ENCODE results near the gene IFNL1.
"Not testable (repeated sequence)": the region's sequence is repeated elsewhere in the genome, so short reads cannot be mapped to it uniquely, and the experiment has no call there.

IFNL1 gene

DNA sequence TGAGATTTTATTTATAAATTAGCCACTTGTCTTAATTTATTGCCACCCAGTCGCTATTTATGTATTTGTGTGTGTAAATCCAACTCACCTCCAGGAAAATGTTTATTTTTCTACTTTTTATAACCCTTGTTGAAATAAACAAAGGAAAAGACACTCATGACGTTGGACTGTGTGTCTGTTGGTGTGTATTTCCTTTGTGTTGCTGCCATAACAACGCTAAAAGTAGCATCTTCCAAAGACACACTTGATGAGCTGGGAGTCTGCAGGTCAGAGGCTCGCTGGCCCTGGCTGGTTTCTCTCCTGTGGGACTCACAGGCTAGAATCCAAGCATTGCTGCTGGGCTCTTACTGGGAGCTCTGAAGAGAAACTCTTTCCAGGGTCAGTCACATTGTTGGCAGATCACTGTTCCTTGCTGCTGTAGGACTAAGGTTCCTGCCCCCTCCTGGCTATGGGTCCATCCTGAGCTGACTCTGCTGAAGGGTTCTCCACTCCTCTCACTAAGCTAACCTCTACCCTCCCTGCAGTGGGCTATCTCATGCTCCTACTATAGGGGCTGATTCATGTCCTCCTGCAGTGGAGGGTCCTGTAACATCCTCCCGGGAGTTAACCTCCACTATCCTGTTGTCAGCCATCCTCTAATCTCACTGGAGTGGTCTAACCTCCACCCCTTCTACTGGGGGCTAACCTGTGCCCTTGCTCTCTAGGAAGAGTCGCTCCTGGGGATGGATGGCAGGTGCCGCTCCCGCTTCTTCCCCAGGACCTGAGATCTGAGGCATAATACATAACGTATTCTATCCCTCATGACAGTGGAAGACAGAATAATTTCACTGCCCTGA, 26.0 kb upstream of the IFNL1 start:
- DNase-seq (ENCODE audit: low spot score), result no peak

DNA sequence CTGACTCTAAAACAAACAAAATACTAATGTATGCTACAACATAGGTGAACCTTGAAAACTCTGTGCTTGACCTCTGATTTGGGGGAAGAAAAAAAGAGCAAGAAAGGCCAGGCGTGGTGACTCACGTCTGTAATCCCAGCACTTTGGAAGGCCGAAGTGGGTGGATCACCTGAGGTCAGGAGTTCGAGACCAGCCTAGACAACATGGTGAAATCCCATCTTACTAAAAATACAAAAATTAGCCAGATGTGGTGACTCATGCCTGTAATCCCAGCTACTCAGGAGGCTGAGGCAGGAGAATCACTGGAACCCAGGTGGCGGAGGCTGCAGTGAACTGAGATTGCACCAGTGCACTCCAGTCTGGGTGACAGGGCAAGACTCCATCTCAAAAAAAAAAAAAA, 22.3 kb upstream of the IFNL1 start:
- not testable (repeated sequence) for DNase-seq (ENCODE audit: low spot score)

DNA sequence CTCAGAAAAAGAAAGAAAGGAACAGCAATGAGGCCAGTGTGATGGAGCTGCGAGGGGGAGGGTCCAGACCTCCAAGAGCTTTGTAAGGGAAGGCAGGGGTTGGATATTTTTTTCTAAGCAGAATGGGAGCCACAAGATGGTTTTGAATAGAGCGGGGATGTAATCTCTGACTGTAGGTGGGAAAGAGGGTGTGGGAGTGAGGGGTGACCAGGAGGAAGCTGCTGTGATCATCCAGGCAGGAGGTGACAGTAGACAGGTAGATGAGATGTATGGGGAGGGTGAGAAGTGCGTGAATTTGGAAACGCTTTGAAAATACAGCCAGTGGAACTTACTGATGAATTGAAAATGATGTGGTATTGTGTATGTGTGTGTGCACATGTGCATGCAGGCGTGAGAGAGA, 20.6 kb upstream of the IFNL1 start:
- DNase-seq (ENCODE audit: low spot score), result no peak

DNA sequence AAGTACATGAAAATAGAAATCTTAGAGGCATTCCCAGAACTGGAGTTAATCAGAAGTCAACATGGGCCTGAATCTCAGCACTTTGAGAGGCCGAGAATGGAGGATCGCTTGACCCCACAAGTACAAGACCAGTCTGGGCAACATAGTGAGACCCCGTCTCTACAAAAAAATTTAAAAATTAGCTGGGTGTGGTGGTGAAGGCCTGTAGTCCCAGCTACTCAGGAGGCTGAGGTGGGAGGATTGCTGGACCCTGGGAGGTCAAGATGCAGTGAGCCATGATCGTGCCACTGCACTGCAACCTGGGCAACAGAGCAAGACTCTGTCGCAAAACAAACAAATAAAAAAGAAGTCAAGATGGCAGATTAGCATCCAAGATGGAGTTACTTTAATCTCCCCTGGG, 19.5 kb upstream of the IFNL1 start:
- DNase-seq (ENCODE audit: low spot score), result no peak

DNA sequence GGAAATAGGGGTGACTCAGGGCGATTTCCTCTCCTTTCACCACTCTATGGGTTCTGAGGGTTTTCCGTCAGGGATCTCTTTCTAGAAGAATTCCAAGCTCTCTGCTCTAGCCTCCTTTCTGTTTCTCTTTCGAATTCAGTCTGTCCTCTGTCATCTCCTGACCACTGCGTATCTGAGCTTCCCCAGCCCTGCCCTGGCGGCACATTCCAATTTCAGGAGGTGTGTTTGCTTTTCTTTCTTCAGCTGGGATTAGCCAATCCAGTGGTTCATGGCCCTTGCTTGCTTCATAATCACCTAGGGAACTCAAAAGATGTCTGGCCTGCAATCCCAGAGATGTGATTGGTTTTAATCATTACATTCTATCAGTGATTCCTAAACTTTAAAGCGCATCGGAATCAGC, 18.6 kb upstream of the IFNL1 start:
- DNase-seq (ENCODE audit: low spot score), result no peak

DNA sequence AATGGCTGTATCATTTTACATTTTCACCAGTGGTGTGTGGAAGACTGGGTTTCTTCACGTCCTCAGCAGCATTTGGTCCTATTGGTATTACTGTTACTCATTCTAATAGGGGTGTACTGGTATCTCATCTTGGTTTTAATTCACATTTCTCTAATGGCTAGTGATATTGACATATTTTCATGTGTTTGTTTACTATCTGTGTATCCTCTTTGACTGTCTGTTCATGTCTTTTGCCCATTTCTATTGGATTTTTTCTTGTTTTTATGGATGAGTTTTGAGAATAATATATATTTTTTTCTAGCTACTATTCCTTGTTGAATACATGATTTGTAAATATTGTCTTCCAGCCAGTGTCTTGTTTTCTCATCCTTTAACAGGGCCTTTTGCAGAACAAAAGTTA, 14.2 kb upstream of the IFNL1 start:
- no peak for DNase-seq (ENCODE audit: low spot score)

DNA sequence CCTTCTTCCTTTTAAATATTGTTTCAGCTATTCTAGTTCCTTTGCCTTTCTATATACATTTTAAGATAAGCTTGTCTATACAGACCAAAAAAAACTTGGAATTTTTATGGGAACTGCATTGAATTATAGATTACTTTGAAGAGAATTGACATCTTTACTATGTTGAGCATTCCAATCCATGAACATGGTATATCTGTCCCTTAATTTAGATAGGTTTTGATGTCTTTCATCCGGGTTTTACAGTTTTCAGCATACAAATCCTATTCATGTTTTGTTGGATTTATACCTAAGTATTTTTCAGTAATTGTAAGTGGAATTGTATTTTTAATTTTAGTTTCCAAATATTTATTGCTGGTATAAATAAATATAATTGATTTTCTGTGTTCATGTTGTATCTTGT, 12.2 kb upstream of the IFNL1 start:
- no peak for DNase-seq (ENCODE audit: low spot score)

DNA sequence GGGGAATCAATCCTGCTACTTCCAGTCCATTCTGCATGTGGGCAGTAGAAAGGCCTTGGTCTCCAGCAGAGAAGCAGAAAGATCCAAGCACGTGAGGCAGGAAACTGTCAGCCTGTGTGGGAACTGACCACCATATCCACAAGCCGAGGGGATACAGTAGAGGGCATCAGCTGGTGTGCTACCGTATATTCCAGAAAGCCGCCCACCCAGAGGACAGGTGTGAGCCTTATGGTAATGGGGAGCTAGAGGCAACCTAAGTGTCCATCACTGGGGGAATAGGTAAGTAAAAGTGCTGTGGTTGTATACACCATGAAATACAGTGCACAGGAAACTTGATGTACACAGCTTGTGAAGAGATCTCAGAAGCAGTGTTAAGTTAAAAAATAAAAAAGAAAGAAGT, 2.8 kb upstream of the IFNL1 start:
- no peak for DNase-seq (ENCODE audit: low spot score)

DNA sequence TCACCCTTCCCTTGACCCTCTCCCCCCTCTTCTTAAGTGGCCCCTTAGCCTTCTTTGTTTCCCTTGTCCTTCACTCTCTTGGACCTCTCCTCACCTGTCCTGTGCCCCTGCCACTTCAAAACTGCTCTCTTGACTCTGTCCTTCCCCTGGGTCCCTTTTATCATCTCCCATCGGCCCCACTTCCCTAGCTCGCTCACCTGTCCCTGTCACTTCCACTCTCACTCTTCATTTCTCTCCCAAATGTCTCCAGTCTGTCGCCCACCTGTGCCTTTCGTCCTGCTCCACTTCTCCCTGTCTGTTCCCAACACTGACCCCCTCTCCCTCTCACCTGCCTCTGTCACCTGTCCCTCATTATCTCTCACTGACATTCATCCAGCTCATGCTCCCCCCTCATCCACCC, 699 bp downstream of the IFNL1 start:
- DNase-seq (ENCODE audit: low spot score), result no peak

DNA sequence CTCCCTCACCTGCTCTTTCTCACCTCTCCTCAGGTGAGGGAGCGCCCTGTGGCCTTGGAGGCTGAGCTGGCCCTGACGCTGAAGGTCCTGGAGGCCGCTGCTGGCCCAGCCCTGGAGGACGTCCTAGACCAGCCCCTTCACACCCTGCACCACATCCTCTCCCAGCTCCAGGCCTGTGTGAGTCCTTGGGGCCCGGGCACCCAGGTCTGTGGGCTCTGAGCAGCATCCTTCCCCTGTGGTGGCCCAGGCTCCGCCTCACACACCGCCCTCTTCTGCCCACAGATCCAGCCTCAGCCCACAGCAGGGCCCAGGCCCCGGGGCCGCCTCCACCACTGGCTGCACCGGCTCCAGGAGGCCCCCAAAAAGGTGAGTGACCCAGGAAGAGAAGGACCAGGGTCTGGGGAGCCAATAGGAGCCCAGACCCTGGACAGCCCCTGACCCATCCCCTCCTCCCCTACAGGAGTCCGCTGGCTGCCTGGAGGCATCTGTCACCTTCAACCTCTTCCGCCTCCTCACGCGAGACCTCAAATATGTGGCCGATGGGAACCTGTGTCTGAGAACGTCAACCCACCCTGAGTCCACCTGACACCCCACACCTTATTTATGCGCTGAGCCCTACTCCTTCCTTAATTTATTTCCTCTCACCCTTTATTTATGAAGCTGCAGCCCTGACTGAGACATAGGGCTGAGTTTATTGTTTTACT, 1.9 kb downstream of the IFNL1 start:
- DNase-seq (ENCODE audit: low spot score), result no peak

DNA sequence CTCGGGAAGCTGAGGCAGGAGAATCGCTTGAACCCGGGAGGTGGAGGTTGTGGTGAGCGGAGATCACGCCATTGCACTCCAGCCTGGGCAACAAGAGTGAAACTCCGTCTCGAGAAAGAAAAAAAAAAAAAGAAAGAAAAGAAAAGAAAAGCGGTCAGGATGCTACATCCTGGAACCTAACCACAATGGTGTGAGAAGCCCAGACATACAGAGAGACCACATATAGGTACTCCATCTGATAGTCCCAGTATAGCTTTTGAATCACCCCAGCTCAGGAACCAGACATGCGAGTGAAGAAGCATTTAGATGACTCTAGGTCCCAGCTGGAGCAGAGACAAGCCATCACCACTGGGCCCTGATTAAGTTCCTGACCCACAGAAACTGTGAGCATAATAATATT, 3.2 kb downstream of the IFNL1 start:
- DNase-seq (ENCODE audit: low spot score), result no peak

DNA sequence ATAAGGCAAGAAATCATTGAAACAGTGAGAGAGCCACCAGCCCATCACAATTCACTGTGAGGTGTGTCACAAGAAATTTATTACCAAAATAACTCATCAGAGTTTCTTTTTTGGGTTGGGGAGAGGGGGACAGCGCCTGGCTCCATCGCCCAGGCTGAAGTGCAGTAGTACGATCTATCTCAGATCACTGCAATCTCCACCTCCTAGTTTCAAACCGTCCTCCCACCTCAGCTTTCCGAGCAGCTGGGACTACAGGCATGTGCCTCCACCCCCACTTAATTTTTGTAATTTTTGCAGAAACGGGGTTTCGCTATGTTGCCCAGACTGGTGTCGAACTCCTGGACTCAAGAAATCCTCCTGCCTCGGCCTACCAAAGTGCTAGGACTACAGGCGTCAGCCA, 3.6 kb downstream of the IFNL1 start:
- no peak for DNase-seq (ENCODE audit: low spot score)

DNA sequence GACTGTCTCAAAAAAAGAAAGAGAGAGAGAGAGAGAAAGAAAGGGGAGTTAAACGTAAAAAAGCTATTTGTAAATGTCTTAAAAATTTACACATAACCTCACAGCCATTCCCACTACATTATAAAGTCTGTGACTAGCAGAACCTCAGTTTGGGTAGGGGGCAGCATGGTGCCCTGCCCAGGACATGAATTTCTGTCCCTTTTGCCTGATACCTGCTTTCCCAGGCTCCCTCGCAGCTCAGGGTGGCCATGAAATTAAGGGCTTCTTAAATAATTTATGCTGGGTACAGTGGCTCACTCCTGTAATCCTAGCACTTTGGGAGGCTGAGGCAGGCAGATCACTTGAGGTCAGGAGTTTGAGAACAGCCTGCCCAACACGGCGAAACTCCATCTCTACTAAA, 4.8 kb downstream of the IFNL1 start:
- no peak for DNase-seq (ENCODE audit: low spot score)

DNA sequence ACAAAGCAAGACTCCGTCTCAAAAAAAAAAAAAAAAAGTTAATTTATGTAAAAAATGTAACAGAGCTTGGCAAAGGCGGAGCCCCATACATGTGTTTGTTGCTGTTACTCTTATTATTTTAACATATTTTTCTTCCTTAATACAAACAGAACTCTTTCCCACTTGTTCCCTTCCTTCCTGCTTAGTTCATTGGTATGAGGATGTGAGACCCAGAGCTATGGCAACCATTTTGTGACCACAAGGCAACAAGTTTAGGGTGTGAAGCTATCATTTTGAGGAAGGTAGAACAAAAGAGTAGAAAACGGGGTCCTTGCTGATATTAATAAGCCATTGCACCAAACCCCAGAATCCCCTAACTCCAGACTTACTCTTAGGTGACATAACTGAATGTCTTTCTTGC, 5.4 kb downstream of the IFNL1 start:
- no peak for DNase-seq (ENCODE audit: low spot score)

DNA sequence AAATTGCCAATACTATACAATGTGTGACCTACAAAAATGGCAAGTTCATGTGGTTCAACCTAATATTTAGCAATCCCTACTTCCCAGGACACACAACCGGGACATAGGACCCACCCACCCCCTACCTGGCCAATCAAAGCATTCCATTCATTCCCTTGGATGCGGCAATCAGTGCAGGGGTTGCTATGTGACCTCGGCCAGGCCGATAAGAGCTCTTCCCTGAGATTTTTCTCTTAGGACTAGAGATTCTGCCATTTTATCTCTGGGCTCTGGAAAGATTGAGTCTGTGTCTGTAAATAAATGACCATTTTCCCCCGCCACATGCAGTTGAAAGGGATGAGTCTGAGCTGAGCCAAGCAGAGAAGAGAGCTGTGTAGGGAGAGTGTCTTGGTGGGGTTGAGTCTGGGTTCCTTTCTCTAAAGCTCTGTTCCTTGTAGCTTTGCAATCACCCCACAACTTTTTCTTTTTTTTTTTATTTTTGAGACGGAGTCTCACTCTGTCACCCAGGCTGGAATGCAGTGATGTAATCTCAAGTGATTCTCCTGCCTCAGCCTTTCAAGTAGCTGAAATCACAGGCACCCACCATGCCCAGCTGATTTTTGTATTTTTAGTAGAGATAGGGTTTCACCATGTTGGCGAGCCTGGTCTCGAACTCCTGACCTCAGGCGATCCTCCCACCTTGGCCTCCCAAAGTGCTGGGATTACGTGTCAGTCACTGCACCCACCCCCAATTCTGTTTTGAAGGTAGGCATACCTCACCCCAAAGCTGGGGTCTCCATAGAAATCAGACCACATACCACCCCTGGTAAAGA, 7.4 kb downstream of the IFNL1 start:
- no peak for DNase-seq (ENCODE audit: low spot score)

DNA sequence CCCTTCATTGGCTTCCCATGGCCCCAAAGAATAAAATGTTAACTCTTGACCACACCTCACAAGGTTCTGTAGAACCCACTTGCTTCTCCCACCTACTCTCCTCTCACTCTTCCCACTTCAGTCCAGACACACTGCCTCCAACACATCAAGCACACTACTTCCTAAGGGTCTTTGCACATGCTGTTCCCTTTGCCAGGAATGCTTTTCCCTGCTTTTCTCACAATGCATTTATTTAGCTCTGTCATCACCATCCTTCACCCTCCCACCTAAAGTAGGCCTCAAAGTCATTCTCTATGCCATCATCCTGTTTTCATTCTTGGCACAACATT, 7.9 kb downstream of the IFNL1 start:
- no peak for DNase-seq (ENCODE audit: low spot score)

DNA sequence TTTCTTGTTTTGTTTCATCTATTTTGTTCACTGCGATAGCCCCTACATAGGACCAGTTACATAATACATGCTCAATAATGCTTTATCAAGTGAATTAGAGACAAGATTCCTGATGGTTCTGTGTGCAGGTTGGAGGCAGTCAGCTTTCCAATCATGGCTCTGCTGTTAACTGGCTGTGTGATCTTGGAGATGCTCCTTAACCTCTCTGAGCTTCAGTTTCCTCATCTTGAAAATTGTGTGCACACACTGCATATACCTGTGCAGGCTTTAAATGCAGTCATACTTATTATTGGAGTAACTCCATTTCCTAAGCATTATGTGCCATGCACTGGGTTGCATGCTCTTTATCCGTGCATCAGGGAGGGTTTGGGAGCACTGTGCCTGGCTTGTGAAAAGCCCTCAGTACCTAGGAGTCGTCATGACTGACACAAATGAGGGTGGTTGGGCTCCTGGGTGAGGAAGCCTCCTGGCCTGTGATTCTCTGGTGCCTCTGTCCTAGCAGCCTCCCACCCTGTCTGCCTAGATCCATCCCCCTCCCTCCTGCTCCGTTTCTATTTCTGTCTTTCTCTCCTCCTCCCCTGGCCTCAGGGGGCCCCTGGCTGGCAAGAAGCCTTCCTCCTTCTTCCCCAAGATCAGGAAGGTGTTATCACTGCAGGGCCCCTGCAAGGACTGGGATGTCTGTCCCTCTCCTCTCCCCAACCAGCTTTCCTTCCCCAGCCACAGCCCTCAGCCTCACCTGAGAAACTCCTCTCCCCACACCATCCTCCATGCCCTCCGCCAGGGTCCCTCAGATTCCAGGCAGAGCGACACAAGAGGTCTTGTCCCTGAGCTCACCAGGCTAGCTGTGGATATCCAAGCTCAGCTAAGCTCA, 8.7 kb downstream of the IFNL1 start:
- no peak for DNase-seq (ENCODE audit: low spot score)

DNA sequence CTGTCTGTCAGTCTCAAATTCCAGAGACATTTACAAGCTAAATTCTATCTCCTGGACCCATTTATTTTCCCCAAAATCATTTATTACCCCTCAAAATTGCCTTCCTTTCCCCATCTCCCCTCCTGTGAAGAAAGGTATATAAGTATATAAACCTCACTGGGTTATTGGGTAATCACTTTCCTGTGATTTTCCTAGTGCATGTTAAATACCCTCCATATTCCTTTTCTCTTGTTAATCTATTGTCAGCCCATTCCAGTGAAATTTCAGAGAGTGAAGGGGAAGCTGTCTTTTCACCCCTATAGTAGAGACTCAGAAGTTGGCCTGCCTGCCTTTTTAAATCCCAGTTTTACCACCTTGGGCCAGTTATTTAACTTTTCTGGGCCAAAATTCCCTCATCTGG, 9.9 kb downstream of the IFNL1 start:
- no peak for DNase-seq (ENCODE audit: low spot score)

DNA sequence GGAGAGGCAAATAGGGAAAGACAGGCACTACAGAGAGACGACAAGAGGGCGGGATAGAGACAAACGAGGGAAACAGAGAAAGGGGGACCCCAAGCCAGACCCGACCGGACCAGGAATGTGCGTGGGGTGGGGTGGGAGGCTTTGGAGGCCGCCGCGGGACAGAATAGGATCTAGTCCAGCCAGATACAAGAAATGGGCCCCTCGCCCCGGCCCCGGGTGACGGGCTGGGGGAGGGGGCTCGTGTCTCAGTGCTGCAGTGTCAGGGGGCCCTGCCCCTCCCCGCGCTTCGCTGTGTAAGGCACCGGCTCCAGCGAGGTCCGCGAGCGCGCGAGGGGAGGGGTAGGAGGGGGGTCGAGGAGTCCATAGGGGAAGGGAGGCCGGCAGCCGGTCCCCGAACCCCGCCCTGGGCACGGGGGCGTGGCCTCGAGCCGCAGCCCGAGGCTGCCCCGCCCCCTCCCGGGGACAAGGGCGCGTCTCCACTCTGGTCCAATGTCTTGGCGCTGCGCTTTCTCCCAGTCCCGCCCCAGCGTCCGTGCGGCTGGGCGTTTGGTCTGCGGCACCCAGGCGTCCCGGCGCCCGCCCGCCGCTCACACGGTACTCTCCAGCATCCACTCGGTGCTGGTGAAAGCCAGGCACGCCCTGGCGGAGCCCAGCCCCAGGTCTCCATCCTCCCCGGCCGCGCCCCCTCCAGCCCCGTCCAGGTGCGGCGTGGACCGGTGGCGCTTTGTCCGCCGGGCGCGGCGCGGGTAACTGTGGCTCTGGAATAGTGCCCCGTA, 11.0 kb downstream of the IFNL1 start:
- no peak for DNase-seq (ENCODE audit: low spot score)

DNA sequence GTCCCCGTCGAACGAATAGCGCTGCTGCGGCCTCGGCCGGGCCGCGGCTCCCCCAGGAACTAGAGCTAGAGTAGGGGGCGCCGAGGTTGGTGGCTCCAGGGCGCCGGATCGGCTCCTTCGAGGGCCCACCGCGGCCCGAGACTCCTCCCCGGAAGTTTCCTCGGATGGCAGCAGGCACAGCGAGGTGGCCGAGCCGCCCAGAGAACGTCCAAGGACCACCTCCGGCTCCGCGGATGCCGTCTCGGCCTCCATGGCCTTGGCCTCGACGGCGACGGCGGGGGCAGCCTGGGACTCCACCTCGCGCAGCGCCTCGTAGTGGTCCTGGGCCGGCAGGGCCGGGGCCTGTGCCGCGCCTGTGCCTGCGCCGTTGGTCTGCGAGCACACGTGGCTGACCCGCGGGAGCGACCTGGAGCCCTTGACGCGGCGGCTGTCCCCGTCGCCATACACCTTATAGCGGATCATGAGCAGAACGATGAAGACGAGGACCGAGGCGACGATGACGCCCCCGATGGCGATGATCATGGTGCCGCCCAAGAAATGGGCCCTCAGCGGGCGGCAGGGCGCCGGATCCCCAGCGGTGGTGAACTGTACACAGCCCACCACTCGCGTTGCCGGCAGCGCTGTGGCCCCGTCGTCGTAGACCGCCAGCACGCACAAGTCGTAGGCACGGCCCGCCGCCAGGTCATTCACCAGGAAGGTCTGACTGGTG, 11.8 kb downstream of the IFNL1 start:
- DNase-seq (ENCODE audit: low spot score), result no peak
